Stomach (tissue), 4 donors: Measurements from ENCODE around the gene ARHGAP33.

ENCODE experiments used
- EP300 ChIP-seq: sonication (generic); formaldehyde crosslinking; IDR thresholded peaks from one replicate; pipeline ENCODE4 v1.6.1; 2017; ENCODE audit warnings: antibody characterized with exemption
- POLR2A ChIP-seq, 4 donors: fragments of 450-650 bp; IDR thresholded peaks; one replicate each; pipeline ENCODE4 v1.6.1; 2016; ENCODE audit warnings: antibody characterized with exemption in 4 of 4, control low read depth in 2 of 4, mild to moderate bottlenecking in 1 of 4, moderate library complexity in 1 of 4
- POLR2AphosphoS5 ChIP-seq, 3 donors: sonication (generic); formaldehyde crosslinking; IDR thresholded peaks; one replicate each; pipeline ENCODE4 v1.6.1; 2016; ENCODE audit warnings: antibody characterized with exemption in 3 of 3
- TF ChIP-seq, protein P1 (sequence below), 7 experiments: fragments of 450-650 bp in 4 of 7; fragments of 200-600 bp in 3 of 7; sonication (generic) in 3 of 7; IDR thresholded peaks; one replicate each; pipeline ENCODE4 v1.5.1; 2016 to 2019; ENCODE audit warnings: antibody characterized with exemption in 7 of 7, control low read depth in 2 of 7, mild to moderate bottlenecking in 1 of 7

DNA sequence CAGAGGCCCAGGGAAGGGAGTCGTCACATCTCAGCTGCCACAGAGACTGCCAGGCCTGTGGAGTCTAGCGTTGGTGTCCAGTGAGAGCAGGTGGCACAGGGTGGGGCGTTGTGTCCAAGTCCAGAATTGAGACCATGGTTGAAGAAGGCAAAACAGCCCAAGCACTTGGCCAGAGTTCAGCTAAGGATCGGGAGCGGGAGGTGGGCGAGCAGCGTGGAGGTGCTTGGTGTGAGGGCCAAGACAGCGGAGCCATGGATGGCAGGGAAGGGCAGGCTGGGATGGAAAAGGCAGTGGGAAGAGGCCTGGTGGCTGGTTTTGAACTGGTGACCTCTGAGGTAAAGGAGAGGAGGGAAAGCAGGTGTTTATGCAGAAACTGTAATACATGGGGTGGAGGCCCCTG, 41.1 kb upstream of the ARHGAP33 start:
- TF ChIP-seq, protein P1, sequence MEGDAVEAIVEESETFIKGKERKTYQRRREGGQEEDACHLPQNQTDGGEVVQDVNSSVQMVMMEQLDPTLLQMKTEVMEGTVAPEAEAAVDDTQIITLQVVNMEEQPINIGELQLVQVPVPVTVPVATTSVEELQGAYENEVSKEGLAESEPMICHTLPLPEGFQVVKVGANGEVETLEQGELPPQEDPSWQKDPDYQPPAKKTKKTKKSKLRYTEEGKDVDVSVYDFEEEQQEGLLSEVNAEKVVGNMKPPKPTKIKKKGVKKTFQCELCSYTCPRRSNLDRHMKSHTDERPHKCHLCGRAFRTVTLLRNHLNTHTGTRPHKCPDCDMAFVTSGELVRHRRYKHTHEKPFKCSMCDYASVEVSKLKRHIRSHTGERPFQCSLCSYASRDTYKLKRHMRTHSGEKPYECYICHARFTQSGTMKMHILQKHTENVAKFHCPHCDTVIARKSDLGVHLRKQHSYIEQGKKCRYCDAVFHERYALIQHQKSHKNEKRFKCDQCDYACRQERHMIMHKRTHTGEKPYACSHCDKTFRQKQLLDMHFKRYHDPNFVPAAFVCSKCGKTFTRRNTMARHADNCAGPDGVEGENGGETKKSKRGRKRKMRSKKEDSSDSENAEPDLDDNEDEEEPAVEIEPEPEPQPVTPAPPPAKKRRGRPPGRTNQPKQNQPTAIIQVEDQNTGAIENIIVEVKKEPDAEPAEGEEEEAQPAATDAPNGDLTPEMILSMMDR (IDR thresholded peaks at IDR 0.05), result no peak
- TF ChIP-seq POLR2AphosphoS5 (IDR thresholded peaks at IDR 0.05) (no peak), POLR2A (IDR thresholded peaks at IDR 0.05) (no peak), EP300 (no peak)
